ENCODE measurements around the gene GALNT9. TPM values are rescaled to one million over a fixed set of nuclear protein-coding genes. Genes with fewer than 3 reads are reported as not detected.

The GALNT9 gene
- total RNA-seq, 1 experiment from 2014 or later: 0.44 TPM

- TF ChIP-seq EZH2phosphoT487 (IDR thresholded peaks at IDR 0.05; ENCODE audit: borderline replicate concordance, low read length) (no peak), EZH2 (IDR thresholded peaks at IDR 0.05; ENCODE audit: low read length, unreplicated experiment) (no peak)
- TF ChIP-seq, protein P1, sequence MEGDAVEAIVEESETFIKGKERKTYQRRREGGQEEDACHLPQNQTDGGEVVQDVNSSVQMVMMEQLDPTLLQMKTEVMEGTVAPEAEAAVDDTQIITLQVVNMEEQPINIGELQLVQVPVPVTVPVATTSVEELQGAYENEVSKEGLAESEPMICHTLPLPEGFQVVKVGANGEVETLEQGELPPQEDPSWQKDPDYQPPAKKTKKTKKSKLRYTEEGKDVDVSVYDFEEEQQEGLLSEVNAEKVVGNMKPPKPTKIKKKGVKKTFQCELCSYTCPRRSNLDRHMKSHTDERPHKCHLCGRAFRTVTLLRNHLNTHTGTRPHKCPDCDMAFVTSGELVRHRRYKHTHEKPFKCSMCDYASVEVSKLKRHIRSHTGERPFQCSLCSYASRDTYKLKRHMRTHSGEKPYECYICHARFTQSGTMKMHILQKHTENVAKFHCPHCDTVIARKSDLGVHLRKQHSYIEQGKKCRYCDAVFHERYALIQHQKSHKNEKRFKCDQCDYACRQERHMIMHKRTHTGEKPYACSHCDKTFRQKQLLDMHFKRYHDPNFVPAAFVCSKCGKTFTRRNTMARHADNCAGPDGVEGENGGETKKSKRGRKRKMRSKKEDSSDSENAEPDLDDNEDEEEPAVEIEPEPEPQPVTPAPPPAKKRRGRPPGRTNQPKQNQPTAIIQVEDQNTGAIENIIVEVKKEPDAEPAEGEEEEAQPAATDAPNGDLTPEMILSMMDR (conservative IDR thresholded peaks at IDR 0.05; ENCODE audit: low read depth, low read length): no peak
- no peak overlapping the region for H2AFZ ChIP-seq (ENCODE audit: low read length)
- ATAC-seq (no peak), DNase-seq (no peak)
- H3K27me3 ChIP-seq (ENCODE audit: low read length): peaks cover 26% of the 10 kb centered on the region; the same call in 1 of the 2 replicates
- no peaks in the 10 kb centered on the region for H3F3A ChIP-seq (ENCODE audit: low read length, unreplicated experiment)
- H3K79me2 ChIP-seq (ENCODE audit: low read length): no peaks in the 10 kb centered on the region
- H4K20me1 ChIP-seq (ENCODE audit: low read length): no peaks in the 10 kb centered on the region
- peaks cover 10% of the 10 kb centered on the region; the same call in 1 of the 2 replicates for H3K4me1 ChIP-seq (ENCODE audit: insufficient read depth, low read length)
- H3K4me2 ChIP-seq (ENCODE audit: low read length): no peak overlapping the region
- no TSS peak for BruUV-seq (replicated peaks)
- H3K9me3 ChIP-seq (ENCODE audit: low read length): no peaks in the 10 kb centered on the region
- intact Hi-C loops (cut with micrococcal nuclease): no loop called here
- H3K4me3 ChIP-seq (ENCODE audit: low read length): no peak overlapping the region
- POLR2A ChIA-PET (ENCODE audit: unreplicated experiment): no interaction called here
- CTCF ChIA-PET: no interaction called here
- H3K9me2 ChIP-seq (replicated peaks; ENCODE audit: low read length): no peaks in the 10 kb centered on the region
- H3K36me3 ChIP-seq (ENCODE audit: low read depth, low read length): no peaks in the 10 kb centered on the region
- no peak overlapping the region for H3K27ac ChIP-seq (ENCODE audit: low read length)
- H3K9ac ChIP-seq (ENCODE audit: low read length): no peak overlapping the region
These were observed 147.1 kb downstream of the GALNT9 start for GRCh38 chr12:132182206-132182710.

- peaks cover 31% of the 10 kb centered on the region; the same call in 1 of the 2 replicates for H3K27me3 ChIP-seq (ENCODE audit: low read length)
- no TSS peak for BruUV-seq (replicated peaks)
- POLR2A ChIA-PET (ENCODE audit: unreplicated experiment): no interaction called here
- no peaks in the 10 kb centered on the region for H4K20me1 ChIP-seq (ENCODE audit: low read length)
- peaks cover 10% of the 10 kb centered on the region; the same call in 1 of the 2 replicates for H3K4me1 ChIP-seq (ENCODE audit: insufficient read depth, low read length)
- CTCF ChIA-PET: no interaction called here
- H3K4me2 ChIP-seq (ENCODE audit: low read length): no peak overlapping the region
- no peaks in the 10 kb centered on the region for H3K9me2 ChIP-seq (replicated peaks; ENCODE audit: low read length)
- no peaks in the 10 kb centered on the region for H3K79me2 ChIP-seq (ENCODE audit: low read length)
- no peak overlapping the region for H2AFZ ChIP-seq (ENCODE audit: low read length)
- no peaks in the 10 kb centered on the region for H3K9me3 ChIP-seq (ENCODE audit: low read length)
- ATAC-seq (no peak), DNase-seq (no peak)
- no peak overlapping the region for H3K4me3 ChIP-seq (ENCODE audit: low read length)
- intact Hi-C loops (cut with micrococcal nuclease): no loop called here
- no peaks in the 10 kb centered on the region for H3K36me3 ChIP-seq (ENCODE audit: low read depth, low read length)
- H3K9ac ChIP-seq (ENCODE audit: low read length): no peak overlapping the region
- H3F3A ChIP-seq (ENCODE audit: low read length, unreplicated experiment): no peaks in the 10 kb centered on the region
- TF ChIP-seq EZH2 (IDR thresholded peaks at IDR 0.05; ENCODE audit: low read length, unreplicated experiment) (no peak), EZH2phosphoT487 (IDR thresholded peaks at IDR 0.05; ENCODE audit: borderline replicate concordance, low read length) (no peak)
- TF ChIP-seq, protein P1 (conservative IDR thresholded peaks at IDR 0.05; ENCODE audit: low read depth, low read length): no peak
- H3K27ac ChIP-seq (ENCODE audit: low read length): no peak overlapping the region
These were observed 147.7 kb downstream of the GALNT9 start for GRCh38 chr12:132181570-132182200.
